ENCODE data around the gene XRN2. TPM values are rescaled to one million over a fixed set of nuclear protein-coding genes. Genes with fewer than 3 reads are reported as not detected.

Gene XRN2
- total RNA-seq, 1 donor = 125 TPM

DNA sequence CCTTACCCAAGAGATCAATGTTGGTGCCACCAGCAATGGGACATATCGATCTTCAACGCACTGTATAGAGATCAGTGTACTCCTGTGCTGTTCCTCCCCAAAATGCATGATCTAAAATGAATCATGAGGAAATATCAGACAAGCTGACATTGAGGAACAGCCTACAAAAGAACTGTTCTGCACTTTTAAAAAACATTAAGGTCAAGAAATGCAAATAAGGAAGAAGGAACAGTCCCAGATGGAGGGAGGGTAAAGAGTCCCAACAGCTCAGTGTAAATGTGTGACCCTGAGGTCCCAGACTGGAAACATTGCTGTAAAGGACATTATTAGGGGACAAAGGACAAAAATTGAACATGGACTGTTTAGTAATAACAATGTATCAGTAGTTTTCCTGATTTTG, 24.3 kb upstream of the XRN2 start:
- TF ChIP-seq CTCF (IDR thresholded peaks at IDR 0.05; ENCODE audit: extremely low read depth, low read depth, low read length) = no peak
- H3K27me3 ChIP-seq (ENCODE audit: insufficient read depth, low read length) = peaks cover 13% of the 10 kb centered on the region
- no peak overlapping the region for H2AFZ ChIP-seq (ENCODE audit: low read length)
- no peaks in the 10 kb centered on the region for H3K79me2 ChIP-seq (ENCODE audit: insufficient read depth, low read length)
- DNase-seq (ENCODE audit: insufficient read length, low spot score, missing footprints) = no peak
- H3K4me3 ChIP-seq (ENCODE audit: insufficient read depth, low read length) = no peak overlapping the region
- H3K36me3 ChIP-seq (ENCODE audit: insufficient read depth, low read length) = no peaks in the 10 kb centered on the region
- H3K4me2 ChIP-seq (ENCODE audit: insufficient read depth, low read length) = no peak overlapping the region
- no peak overlapping the region for H3K27ac ChIP-seq (ENCODE audit: low read depth, low read length)
- H3K4me1 ChIP-seq (ENCODE audit: insufficient read depth, low read length) = no peaks in the 10 kb centered on the region
- H3K9me3 ChIP-seq (ENCODE audit: low read depth, low read length) = no peaks in the 10 kb centered on the region
- no peaks in the 10 kb centered on the region for H4K20me1 ChIP-seq (ENCODE audit: insufficient read depth, low read length)

- Histone ChIP-seq H3K27ac (ENCODE audit: low read depth, low read length) (no peak overlapping the region), H2AFZ (ENCODE audit: low read length) (no peak overlapping the region), H3K4me2 (ENCODE audit: insufficient read depth, low read length) (no peak overlapping the region), H3K36me3 (ENCODE audit: insufficient read depth, low read length) (no peaks in the 10 kb centered on the region), H3K79me2 (ENCODE audit: insufficient read depth, low read length) (no peaks in the 10 kb centered on the region), H3K4me1 (ENCODE audit: insufficient read depth, low read length) (no peaks in the 10 kb centered on the region), H3K4me3 (ENCODE audit: insufficient read depth, low read length) (no peak overlapping the region), H3K27me3 (ENCODE audit: insufficient read depth, low read length) (peaks cover 11% of the 10 kb centered on the region), H3K9me3 (ENCODE audit: low read depth, low read length) (no peaks in the 10 kb centered on the region), H4K20me1 (ENCODE audit: insufficient read depth, low read length) (no peaks in the 10 kb centered on the region)
- DNase-seq (ENCODE audit: insufficient read length, low spot score, missing footprints) = no peak
- TF ChIP-seq CTCF (IDR thresholded peaks at IDR 0.05; ENCODE audit: extremely low read depth, low read depth, low read length) = no peak
Measured at GRCh38 chr20:21279706-21280521, 23.2 kb upstream of the XRN2 start.

- Histone ChIP-seq H4K20me1 (ENCODE audit: insufficient read depth, low read length) (no peaks in the 10 kb centered on the region), H3K79me2 (ENCODE audit: insufficient read depth, low read length) (no peaks in the 10 kb centered on the region), H3K27ac (ENCODE audit: low read depth, low read length) (no peak overlapping the region), H2AFZ (ENCODE audit: low read length) (no peak overlapping the region), H3K4me3 (ENCODE audit: insufficient read depth, low read length) (no peak overlapping the region), H3K27me3 (ENCODE audit: insufficient read depth, low read length) (peaks cover 11% of the 10 kb centered on the region), H3K4me1 (ENCODE audit: insufficient read depth, low read length) (no peaks in the 10 kb centered on the region), H3K4me2 (ENCODE audit: insufficient read depth, low read length) (no peak overlapping the region), H3K9me3 (ENCODE audit: low read depth, low read length) (no peaks in the 10 kb centered on the region), H3K36me3 (ENCODE audit: insufficient read depth, low read length) (no peaks in the 10 kb centered on the region)
- TF ChIP-seq CTCF (IDR thresholded peaks at IDR 0.05; ENCODE audit: extremely low read depth, low read depth, low read length) = no peak
- DNase-seq (ENCODE audit: insufficient read length, low spot score, missing footprints) = no peak
Measured at GRCh38 chr20:21280522-21281016, 22.6 kb upstream of the XRN2 start.

GRCh38 chr20:21286775-21287174, 16.4 kb upstream of the XRN2 start:
- H3K36me3 ChIP-seq (ENCODE audit: insufficient read depth, low read length) = no peaks in the 10 kb centered on the region
- H3K9me3 ChIP-seq (ENCODE audit: low read depth, low read length) = no peaks in the 10 kb centered on the region
- no peak for TF ChIP-seq CTCF (IDR thresholded peaks at IDR 0.05; ENCODE audit: extremely low read depth, low read depth, low read length)
- no peak overlapping the region for H3K27ac ChIP-seq (ENCODE audit: low read depth, low read length)
- H3K4me1 ChIP-seq (ENCODE audit: insufficient read depth, low read length) = peaks cover 11% of the 10 kb centered on the region
- H2AFZ ChIP-seq (ENCODE audit: low read length) = no peak overlapping the region
- H3K4me3 ChIP-seq (ENCODE audit: insufficient read depth, low read length) = no peak overlapping the region
- DNase-seq (ENCODE audit: insufficient read length, low spot score, missing footprints) = no peak
- H3K79me2 ChIP-seq (ENCODE audit: insufficient read depth, low read length) = no peaks in the 10 kb centered on the region
- H4K20me1 ChIP-seq (ENCODE audit: insufficient read depth, low read length) = no peaks in the 10 kb centered on the region
- H3K27me3 ChIP-seq (ENCODE audit: insufficient read depth, low read length) = no peaks in the 10 kb centered on the region
- no peak overlapping the region for H3K4me2 ChIP-seq (ENCODE audit: insufficient read depth, low read length)

Measured in osteoblast (primary cell).